HG03135 (cell line): Measurements from ENCODE around the gene CWC22.
"Not testable (repeated sequence)": the region's sequence is repeated elsewhere in the genome, so short reads cannot be mapped to it uniquely, and the experiment has no call there.

Source experiments
- ATAC-seq: cut with Tn5 transposase; IDR thresholded peaks from one replicate; pipeline ENCODE4 v1.9.1; 2021; ENCODE audit warnings: mild to moderate bottlenecking, moderate library complexity; ENCODE audit not compliant: unreplicated experiment

CWC22 gene

GRCh38 chr2:179952658-179953057, 54.4 kb downstream of the CWC22 start:
- ATAC-seq: no peak

- peak; percentile 69 for ATAC-seq
These were observed 55.4 kb downstream of the CWC22 start for GRCh38 chr2:179951680-179952079.

GRCh38 chr2:179950391-179950790, 56.7 kb downstream of the CWC22 start:
- no peak for ATAC-seq

- ATAC-seq: no peak
These were observed 57.7 kb downstream of the CWC22 start for GRCh38 chr2:179949438-179949837.

DNA sequence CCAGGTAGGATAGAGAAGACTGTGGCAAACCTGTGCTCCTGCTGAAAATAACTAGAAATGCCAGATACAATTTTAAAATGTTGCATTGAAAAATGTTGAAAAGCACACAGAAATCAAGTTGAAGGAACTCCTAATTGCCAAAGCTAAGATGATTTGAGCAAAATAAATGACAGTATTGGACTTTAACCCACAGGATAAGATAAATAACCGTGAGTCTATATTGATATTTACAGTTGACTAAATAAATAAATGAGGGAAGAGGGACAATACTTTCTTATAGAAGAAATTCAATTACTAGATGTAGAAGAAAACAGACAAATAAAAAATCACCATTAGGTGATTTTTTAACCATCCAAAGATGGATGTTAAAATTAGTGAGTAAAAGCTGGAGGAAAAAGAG, 59.0 kb downstream of the CWC22 start:
- ATAC-seq: no peak

DNA sequence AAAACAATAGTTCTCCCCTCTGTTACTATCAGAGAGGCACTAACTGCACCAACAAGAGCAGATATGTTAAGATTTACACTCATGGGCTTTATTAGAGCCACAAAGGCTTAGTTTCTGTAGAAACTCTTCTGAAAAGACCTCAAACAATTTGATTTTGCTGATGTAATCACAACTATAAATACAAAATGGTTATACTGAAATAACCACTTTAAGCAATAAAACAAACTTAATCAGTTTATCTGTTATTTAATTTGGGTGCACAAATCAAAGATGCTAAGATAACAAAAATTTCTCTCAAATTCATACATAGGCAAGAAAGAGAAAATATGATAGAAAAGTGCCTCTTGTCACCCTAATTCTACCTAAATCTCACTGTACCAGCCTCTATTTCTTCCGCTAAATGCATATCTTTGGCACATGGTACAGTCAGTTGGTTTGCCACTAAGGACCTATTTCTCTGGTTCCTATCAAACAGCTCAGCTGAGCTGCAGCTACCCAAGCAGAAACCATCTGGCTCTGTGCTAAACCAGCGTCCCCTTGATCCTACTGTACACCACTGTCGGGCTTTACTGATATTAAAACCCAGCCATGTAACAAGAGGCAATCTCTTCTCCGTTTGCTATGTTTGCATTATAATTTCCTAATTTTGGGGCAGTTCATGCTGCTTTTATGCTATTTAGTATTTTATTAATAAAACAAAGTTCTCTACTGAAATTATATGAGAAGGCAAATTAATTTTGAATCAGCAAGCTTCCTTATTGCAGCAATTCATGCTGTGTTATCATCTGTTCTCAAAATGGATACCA, 60.1 kb downstream of the CWC22 start:
- ATAC-seq: no peak

- no peak for ATAC-seq
These were observed 60.8 kb downstream of the CWC22 start for GRCh38 chr2:179946346-179946745.

GRCh38 chr2:179939259-179939658, 67.8 kb downstream of the CWC22 start:
- ATAC-seq: no peak

DNA sequence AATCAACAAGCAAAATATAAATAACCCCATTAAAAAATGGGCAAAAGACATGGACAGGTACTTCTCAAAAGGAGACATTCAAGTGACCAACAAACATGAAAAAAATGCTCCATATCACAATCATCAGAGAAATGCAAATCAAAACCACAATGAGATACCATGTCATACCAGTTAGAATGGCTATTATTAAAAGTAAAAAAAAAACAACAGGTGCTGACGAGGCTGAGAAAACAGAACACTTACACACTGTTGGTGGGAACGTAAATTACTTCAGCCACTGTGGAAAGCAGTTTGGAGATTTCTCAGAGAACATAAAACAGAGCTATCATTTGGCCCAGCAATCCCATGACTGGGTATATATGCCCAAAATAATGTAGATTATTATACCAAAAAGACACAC, 69.1 kb downstream of the CWC22 start:
- no peak for ATAC-seq

- no peak for ATAC-seq
These were observed 70.4 kb downstream of the CWC22 start for GRCh38 chr2:179936654-179937053.

DNA sequence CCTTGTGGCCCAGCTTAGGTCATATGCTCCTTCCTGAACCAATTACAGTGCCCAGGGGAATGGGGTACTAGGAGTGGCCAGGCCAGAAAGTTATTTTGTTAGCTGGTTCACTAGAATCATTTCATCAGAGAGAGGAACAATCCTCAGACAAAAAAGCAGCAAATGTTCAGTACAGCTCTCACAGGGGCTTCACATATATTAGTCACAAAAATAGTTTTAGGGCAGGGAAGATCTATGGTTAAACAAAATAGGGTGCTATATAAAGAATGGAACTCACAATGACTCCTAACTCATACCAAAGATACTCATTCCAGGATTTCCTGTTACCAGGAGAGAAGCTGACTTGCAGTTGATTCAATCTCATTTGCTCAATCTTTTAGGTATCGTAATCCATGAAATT, 71.0 kb downstream of the CWC22 start:
- no peak for ATAC-seq

GRCh38 chr2:179932786-179933185, 74.3 kb downstream of the CWC22 start:
- no peak for ATAC-seq

- no peak for ATAC-seq
These were observed 75.6 kb downstream of the CWC22 start for GRCh38 chr2:179931502-179931901.

DNA sequence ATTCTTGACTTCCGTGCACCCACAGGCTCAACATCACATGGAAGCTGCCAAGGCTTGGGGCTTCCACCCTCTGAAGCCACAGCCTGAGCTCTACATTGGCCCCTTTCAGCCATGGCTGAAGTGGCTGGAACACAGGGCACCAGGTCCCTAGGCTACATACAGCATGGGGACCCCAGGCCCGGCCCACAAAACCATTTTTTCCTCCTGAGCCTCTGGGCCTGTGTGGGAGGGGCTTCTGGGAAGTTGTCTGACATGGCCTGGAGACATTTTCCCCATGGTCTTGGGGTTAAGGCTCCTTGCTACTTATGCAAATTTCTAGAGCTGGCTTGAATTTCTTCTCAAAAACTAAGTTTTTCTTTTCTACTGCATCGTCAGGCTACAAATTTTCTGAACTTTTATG, 77.1 kb downstream of the CWC22 start:
- not testable (repeated sequence) for ATAC-seq

- no peak for ATAC-seq
These were observed 80.1 kb downstream of the CWC22 start for GRCh38 chr2:179927041-179927440.

DNA sequence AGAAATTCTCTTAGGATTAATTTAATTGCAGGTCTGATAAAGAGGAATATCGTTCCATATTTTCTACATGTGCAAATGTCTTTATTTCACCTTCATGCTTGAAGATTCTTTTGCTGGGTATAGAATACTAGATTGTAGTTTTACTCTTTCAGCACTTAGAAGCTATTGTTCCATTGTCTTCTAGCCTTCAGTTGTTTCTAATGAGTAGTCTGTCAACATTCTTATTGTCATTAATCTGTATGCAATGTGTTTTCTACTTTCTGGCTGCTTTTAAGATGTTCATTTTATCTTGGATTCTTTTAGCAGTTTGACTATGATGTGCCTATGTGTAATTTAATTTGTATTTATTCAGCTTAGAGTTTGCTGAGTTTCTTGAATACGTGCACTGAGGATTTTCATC, 81.4 kb downstream of the CWC22 start:
- ATAC-seq: no peak

DNA sequence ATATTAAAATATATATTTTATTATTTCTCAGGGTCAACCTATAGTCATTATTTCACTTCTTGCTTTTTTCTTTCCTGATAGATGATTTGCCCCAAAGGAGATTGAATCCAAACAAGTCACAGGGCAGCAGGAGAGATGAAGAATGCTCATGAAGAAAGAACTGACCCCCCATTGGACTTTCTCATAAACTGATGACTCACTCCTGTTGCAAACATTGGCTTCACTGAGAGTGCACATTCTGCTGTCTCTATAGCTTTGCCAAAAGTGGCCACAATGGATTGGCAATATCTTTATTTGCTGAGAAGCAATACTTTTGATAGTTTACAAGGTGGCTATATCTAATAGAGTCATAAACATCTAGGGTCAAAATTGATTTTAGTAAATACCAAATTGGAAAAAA, 89.8 kb downstream of the CWC22 start:
- no peak for ATAC-seq

DNA sequence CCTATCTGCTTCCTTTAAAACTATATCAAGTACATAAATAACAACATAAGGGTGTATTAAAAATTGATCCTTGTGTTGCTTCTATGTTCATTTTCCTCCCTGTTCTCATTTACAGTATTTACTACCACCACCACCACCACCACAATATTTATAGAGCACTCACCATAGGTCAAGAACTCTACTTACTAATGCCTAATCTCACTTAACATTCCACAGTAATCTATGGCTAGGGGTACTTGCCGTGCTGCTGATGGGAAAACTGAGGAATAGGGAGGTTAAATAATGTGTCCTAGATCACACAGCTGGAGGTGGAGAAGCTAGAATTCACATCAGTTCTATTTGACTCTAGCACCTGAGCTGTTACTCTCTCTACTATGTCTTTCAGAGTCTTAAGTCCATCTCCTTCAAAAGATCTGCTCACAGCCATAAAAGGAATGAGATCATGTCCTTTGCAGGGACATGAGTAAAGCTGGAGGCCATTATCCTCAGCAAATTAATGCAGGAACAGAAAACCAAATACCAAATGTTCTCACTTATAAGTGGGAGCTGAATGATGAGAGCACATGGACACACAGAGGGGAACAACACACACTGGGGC, 91.6 kb downstream of the CWC22 start:
- ATAC-seq: no peak

DNA sequence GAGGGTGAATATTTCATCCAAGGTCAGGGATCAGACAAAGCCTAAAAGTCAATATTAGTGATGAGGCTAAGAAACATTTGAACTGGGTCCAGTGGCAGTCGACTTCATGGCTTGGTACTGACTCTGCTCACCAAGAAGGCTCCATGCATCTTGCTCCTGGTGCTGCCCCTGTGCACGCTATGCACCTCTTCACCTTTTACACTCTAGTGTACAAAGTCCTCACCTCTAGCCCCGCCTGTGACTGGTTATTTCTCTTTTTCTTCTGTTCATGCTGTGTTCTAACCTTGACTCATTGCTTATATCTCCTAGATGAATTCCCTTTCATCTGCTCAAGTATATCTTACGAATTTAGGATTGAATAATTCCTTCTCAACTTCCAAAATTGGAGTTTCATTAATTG, 93.3 kb downstream of the CWC22 start:
- no peak for ATAC-seq

DNA sequence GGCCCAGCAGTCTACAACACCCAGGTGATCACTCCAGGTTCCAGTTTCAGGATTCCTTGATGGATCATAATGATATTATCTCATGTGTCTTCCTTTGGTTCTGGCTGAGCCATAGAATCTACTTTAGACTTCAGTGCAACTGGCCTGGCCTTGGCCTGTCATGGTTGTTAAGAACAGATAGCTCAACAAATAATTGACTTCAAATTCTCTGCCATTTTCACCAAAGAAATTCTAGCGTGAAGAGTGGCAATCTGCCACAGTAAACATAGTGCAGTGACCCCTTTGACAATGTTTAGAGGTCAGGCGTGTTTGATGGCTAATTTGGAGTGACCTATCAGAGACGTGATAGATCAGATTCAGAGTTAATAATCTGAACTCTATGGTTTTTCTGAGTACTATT, 95.5 kb downstream of the CWC22 start:
- ATAC-seq: no peak

- no peak for ATAC-seq
These were observed 96.4 kb downstream of the CWC22 start for GRCh38 chr2:179910735-179911113.

GRCh38 chr2:179909845-179910734, 97.0 kb downstream of the CWC22 start:
- ATAC-seq: no peak
